Inflammatory macrophage (primary cell): ENCODE results near the gene DRAM1.
"Not testable (repeated sequence)": the region's sequence is repeated elsewhere in the genome, so short reads cannot be mapped to it uniquely, and the experiment has no call there.

ENCODE experiments used
- DNase-seq, 2 donors: peaks; one replicate each; pipeline ENCODE4 v3.0.0-alpha.2; 2020 to 2022
- total RNA-seq, 18 experiments: gene quantifications; one replicate each; lab custom pipeline; 2026; ENCODE audit warnings: mixed read lengths in 6 of 18, inconsistent platforms in 2 of 18; lab: John Stamatoyannopoulos, UW

DRAM1 gene
- 82.4 to 687 (median 145) reads per million in 18 experiments for total RNA-seq

- DNase-seq = peak; percentile 93 to 94
Observed at GRCh38 chr12:101876861-101877805, at the start of gene DRAM1. TSS of gene DRAM1 (plus strand) at chr12:101877580. CDS start at chr12:101877790, 210 bp downstream.

GRCh38 chr12:101828463-101829196 lies 48.8 kb upstream of the DRAM1 start:
- no peak for DNase-seq

- peak in 1 of 2 donors; percentile 2 for DNase-seq
Observed at GRCh38 chr12:101829639-101830366, 47.6 kb upstream of the DRAM1 start.

- DNase-seq = peak; percentile 94 to 96
Observed at GRCh38 chr12:101830367-101831325, 46.7 kb upstream of the DRAM1 start, which contains the start of gene GNPTAB. TSS of gene GNPTAB (minus strand) at chr12:101830959. CDS start at chr12:101830675, 284 bp downstream.

- no peak for DNase-seq
Observed at GRCh38 chr12:101832030-101832429, 45.4 kb upstream of the DRAM1 start.

GRCh38 chr12:101838628-101839323 lies 38.6 kb upstream of the DRAM1 start:
- no peak for DNase-seq

- DNase-seq = peak; percentile 71 to 75
Observed at GRCh38 chr12:101839324-101840283, 37.8 kb upstream of the DRAM1 start.

GRCh38 chr12:101841069-101841468 lies 36.3 kb upstream of the DRAM1 start:
- no peak for DNase-seq

- no peak for DNase-seq
Observed at GRCh38 chr12:101845137-101845711, 32.2 kb upstream of the DRAM1 start.

- no peak for DNase-seq
Observed at GRCh38 chr12:101847325-101847724, 30.1 kb upstream of the DRAM1 start.

GRCh38 chr12:101850199-101850598 lies 27.2 kb upstream of the DRAM1 start:
- peak; percentile 58 to 66 for DNase-seq

- DNase-seq = no peak
Observed at GRCh38 chr12:101852998-101853397, 24.4 kb upstream of the DRAM1 start.

- no peak for DNase-seq
Observed at GRCh38 chr12:101854747-101855146, 22.6 kb upstream of the DRAM1 start.

GRCh38 chr12:101855364-101855884 lies 22.0 kb upstream of the DRAM1 start:
- DNase-seq = peak in 1 of 2 donors; percentile 37

- DNase-seq = peak; percentile 36 to 50
Observed at GRCh38 chr12:101855976-101856375, 21.4 kb upstream of the DRAM1 start.

- not testable (repeated sequence) for DNase-seq
Observed at GRCh38 chr12:101856614-101857013, 20.8 kb upstream of the DRAM1 start.

- DNase-seq = peak; percentile 74 to 82
Observed at GRCh38 chr12:101857043-101857558, 20.3 kb upstream of the DRAM1 start.

GRCh38 chr12:101858361-101858760 lies 19.0 kb upstream of the DRAM1 start:
- DNase-seq = peak; percentile 52 to 55
